NCI-H460 (cell line): Measurements from ENCODE around the gene MRPL9. TPM values are rescaled to one million over a fixed set of nuclear protein-coding genes. Genes with fewer than 3 reads are reported as not detected.
"Not testable (repeated sequence)": the region's sequence is repeated elsewhere in the genome, so short reads cannot be mapped to it uniquely, and the experiment has no call there.

ENCODE experiments used
- DNase-seq: peaks from one replicate; pipeline ENCODE4 v3.0.0-alpha.2; 2016; ENCODE audit warnings: low read depth; ENCODE audit errors: extremely low read depth
- total RNA-seq: library from RNA; depleted of rRNA; stranded (reverse); fragments of >200 nt; shearing (Covaris generic); gene quantifications from 2 replicates; pipeline ENCODE4 v1.2.3, GENCODE V29; 2014

The MRPL9 gene
- total RNA-seq, 1 experiment from 2014 or later, result 157 TPM

GRCh38 chr1:151739590-151740355 lies 23.5 kb downstream of the MRPL9 start:
- no peak for DNase-seq

DNA sequence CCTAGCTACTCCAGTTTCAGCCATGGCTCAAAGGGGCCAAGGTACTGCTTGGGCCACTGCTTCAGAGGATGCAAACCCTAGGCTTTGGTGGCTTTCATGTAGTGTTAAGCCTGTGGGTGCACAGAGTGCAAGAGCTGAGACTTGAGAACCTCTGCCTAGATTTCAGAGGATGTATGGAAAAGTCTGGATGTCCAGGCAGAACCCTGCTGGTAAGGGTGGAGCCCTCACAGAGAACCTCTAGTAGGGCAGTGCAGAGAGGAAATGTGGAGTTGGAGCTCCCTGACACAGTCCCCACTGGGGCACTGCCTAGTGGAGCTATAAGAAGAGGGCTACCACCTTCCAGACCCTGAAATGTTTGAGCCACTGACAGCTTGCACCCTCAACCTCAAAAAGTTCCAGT lies 25.8 kb downstream of the MRPL9 start:
- no peak for DNase-seq

GRCh38 chr1:151737026-151737425 lies 26.3 kb downstream of the MRPL9 start:
- DNase-seq, result no peak

DNA sequence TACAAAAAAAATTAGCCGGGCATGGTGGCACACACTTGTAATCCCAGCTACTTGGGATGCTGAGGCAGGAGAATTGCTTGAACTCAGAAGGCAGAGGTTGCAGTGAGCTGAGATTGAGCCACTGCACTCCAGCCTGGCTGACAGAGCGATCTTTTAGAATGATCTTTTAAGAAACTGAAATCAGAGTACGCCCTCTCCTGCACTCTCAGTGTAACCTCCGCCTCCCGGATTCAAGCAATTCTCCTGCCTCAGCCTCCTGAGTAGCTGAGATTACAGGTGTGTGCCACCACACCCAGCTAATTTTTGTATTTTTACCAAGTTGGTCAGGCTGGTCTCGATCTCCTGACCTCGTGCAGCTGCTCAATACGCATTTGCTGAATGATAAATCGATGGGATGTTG lies 29.3 kb downstream of the MRPL9 start:
- not testable (repeated sequence) for DNase-seq

- DNase-seq, result no peak
Observed at GRCh38 chr1:151733126-151733525, 30.2 kb downstream of the MRPL9 start.

DNA sequence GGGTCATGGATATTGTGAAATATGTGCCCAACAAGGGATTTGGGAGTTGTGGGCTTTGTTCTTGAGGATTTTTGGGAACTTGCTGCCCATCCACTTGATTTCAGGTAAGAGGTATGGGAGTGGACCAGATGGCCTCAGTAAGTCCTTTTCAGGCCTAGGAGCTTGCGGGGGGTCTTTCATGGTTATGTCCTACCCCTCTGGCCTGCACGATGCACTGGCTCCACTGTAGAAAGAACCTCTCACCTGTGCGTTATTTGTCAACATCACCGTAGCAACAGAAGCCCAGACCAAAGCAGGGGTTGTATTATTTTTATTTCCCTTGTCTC lies 33.4 kb downstream of the MRPL9 start:
- DNase-seq, result no peak

DNA sequence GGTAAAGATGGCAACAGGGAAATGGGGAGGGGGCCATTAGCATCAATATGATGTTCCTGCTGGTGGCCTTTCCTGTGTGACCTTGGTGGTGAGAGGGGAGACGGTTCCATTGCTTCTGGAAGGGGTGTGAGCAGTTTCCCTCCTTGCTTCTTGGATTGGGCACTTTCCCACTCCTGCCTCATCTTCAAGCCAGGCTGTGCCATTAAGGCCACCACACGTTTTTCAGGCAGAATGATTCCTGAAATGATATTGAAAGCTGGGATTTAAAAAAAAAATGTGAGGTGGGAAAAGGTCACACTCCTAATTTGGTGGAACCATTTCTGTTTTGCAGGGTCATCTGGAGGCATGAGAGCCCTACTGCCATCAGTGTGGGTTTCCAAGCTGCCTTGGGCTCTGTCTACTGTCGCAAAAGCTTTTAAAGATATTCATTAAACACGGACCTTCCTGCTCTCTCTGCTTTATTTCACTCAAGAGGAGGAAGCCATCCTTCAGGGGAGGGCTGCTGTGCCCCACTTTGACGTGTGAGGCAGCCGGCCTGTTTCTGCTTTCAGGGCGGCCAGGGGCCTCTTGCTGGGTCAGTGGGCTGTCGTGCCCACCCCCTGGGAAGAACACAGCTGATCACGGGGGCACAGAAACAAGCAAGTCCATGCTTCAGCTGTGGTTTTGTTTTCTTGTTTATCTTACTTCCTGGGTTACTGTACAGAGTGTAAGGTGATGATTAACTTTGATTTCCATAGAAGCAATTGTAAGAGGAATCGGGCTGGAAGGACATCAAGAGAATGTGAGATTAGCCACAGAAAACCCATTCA lies 33.9 kb downstream of the MRPL9 start:
- DNase-seq, result no peak

- DNase-seq, result no peak
Observed at GRCh38 chr1:151728151-151729054, 34.9 kb downstream of the MRPL9 start.

- DNase-seq, result no peak
Observed at GRCh38 chr1:151723726-151724370, 39.4 kb downstream of the MRPL9 start.

DNA sequence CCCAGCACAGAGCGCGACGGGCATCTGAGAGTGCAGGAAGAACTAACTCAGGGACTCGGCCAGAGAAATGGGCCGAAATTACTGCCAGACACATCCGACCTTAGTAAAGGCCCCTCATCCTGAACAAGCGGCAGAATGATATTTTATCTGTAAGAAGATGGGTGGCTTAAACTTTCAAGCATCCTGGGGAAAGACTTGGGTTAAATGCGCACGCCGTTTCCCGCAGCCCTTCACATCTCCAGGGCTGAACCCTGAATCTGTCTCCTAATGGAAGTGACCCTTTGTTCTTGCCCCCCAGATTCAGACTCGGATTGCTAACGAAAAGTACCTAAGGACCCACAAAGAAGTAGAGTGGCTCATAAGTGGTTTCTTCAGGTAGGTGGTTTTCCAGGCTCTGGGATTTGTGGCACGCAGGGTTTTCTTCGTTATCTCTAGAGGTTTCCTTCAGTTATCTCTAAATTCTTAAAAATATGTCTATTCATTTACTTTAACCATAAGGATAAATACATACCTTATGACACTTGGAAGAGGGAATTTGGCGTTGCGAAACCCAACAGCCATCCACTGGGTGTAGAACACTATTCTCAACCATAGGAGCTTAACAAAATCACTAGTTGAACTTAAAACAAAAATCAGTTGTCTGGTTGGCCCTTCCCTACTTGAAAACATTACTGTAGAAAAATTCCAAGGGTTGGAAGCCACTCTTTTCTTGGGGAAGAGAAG lies 41.3 kb downstream of the MRPL9 start:
- DNase-seq, result no peak

DNA sequence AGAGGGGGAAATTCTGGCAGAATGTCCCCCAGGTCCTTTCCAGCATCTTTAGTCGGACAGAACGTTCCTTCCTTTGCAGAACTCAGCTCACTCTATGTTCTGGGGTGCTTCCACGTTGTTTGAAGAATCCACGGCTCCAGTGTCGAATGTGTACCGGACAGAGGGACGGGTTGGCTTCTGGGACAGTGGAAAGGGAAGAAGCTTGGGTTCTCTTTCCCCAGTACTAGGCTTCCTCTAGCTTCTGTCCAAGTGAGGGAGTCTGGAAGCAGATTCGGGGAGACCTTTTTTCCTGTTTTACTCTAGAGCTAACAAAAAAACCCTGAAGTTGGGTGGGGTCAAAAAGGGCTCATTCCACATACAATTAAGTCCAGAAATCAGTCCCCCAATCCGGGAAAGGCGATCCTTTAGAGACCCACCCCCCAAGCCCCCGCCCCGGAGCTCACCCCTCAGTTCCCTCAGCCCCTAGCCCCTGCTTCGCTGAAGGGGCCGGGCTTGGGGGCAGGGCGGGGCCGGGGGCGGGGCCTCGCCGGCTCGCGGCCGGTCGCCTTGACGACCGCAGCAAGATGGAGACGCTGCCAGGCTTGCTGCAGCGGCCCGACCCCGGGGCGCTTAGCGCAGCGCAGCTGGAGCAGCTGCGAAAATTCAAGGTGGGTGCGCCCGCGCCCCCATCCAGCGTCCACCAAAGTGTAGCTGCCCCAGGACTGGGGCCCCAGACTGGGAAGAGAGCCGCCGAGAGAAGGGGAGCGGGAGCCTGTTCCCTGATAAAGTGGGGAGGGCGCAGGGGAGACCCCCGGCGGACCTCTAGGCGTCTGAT lies 42.1 kb downstream of the MRPL9 start, which contains the start of gene RIIAD1:
Gene RIIAD1, plus strand, starts transcription at position 549 of the 814 bp plus-strand sequence. Its CDS starts 15 bp downstream, at position 564.
- no peak for DNase-seq

DNA sequence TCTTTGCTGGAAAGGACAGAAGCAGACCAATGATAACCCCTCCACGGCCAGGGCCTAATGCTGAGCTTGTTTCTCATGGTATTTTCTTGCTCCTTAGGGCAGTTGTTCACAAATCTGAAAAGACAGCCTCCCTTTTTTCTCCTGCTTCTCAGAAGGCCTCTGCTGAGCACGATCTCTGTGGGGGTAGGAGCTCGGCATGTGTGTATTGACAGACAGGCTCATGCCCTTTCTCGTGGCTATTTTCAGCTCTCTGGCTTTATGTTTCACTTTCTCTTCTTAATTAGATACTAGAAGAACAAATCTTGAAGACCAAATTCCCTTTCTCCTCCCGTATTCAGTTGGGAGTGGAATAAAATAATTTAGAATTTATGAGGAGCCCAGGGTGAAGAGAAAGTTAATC lies 42.7 kb downstream of the MRPL9 start:
- DNase-seq, result no peak

DNA sequence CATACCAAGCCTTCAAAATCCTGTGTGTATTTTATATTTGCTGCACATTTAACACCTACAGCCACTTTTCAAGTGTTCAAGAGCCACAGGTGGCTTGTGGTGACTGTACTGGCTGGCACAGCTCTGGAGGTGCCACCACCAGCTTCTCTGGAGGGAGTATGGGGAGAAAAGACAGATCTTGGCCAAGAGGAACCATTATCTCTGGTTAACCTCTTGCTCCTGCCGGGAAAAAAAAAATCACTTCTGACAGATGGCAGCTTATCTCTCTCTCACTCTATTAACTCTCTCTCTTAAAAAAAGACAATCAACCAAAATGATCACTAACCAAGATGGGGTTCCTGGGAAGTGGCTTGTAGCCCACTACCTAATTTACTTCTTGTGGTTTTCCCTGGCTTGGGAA lies 43.2 kb downstream of the MRPL9 start:
- no peak for DNase-seq

GRCh38 chr1:151718666-151719065 lies 44.6 kb downstream of the MRPL9 start:
- DNase-seq, result no peak

- DNase-seq, result no peak
Observed at GRCh38 chr1:151718011-151718431, 45.3 kb downstream of the MRPL9 start.

DNA sequence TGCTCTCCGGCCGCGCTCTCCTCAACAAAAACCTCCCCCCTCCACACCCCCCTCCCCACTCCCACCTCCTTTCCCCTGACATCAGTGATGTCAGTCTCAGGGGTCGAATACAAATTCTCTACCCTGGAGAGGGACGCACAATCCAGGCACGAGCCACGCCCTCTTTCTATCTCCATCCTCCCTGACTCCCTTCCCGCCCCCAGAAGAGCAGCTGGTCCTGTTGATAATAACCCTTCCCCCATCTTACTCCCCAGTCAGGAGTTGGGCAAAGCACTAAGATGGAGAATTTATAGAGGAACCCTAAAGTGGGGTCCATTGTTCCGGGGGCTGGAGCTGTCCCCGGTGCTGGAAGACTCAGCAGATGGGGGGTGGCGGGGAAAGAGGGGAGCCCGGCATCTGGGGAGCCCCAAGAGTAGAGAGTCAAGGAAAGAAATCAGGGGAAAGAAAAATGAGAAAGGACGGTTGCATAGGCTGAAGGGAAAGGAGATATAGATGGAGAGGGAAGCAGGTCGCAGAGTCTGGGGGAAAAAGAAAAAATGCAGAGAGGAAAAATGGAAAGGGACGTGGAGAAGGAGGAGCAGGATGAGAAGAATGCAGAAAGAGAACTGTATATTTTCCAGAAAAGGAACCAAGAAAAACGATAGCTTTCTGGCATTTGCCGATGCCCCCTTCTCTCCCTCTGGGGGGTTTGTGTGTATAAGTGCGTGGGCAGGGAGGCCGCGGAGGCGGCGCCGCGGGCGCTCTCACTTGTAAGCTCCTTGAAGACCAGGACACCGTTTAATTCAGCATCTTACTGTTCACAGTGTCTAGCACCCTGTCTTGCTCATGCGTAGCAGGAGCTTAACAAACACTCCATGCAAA lies 46.3 kb downstream of the MRPL9 start, which contains the start of gene CELF3:
Gene CELF3, minus strand, starts transcription at position 33 of the 861 bp plus-strand sequence. CDS start 783 bp downstream, outside the sequence.
- DNase-seq, result no peak

DNA sequence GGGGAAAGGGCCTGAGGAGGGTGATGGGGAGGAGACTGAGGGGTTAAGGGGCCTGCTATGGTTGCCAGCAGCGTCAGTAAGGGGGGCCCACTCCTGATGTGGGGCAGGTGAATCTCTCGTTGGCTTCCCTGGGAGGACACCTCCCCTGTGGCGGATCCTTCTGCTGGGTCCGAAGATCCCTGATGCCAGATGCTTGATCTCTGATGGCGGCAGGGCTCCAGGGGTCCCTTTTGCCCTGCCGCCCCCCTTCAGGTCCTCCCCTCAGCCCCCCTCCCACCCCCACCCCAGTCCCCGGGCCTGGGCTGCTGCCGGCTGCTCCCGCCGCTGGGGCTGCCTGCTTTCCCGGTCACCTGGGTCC lies 46.9 kb downstream of the MRPL9 start:
- no peak for DNase-seq
